OCI-LY3 (cell line): ENCODE results near the gene C10orf53.

Experiments
- H2AFZ ChIP-seq: fragments of 200-600, 300-600 bp; shearing (Covaris generic); 2 replicates; pipeline ENCODE4 v1.6.0; 2014; ENCODE audit warnings: antibody characterized with exemption, low read depth, low read length
- H3K27ac ChIP-seq: fragments of 200-600, 300-600 bp; sonication (generic); 2 replicates; pipeline ENCODE4 v1.5.1; 2014; ENCODE audit warnings: mild to moderate bottlenecking, low read length, moderate library complexity, mixed read lengths
- H3K27me3 ChIP-seq: fragments of 200-600, 300-600 bp; sonication (generic); 2 replicates; pipeline ENCODE4 v1.6.1; 2014; ENCODE audit warnings: low read depth, low read length, mixed read lengths
- H3K36me3 ChIP-seq: fragments of 200-600, 300-600 bp; sonication (generic); replicated peaks from 2 replicates; pipeline ENCODE3; 2014; ENCODE audit warnings: low read depth, low read length, mixed read lengths
- H3K4me1 ChIP-seq: fragments of 300-600, 200-600 bp; sonication (generic); 2 replicates; pipeline ENCODE4 v1.6.1; 2014; ENCODE audit warnings: low read length, mixed read lengths
- H3K4me2 ChIP-seq: fragments of 200-600, 300-600 bp; sonication (generic); 2 replicates; pipeline ENCODE4 v1.6.1; 2014; ENCODE audit warnings: low read length, mixed read lengths
- H3K4me3 ChIP-seq: fragments of 300-600, 200-600 bp; sonication (generic); 2 replicates; pipeline ENCODE4 v1.5.1; 2014; ENCODE audit warnings: antibody characterized with exemption, mild to moderate bottlenecking, low read length, moderate library complexity
- H3K79me2 ChIP-seq: fragments of 300-600, 200-600 bp; shearing (Covaris generic); 2 replicates; pipeline ENCODE4 v1.6.1; 2014; ENCODE audit warnings: mild to moderate bottlenecking, low read length, mixed read lengths
- H3K9ac ChIP-seq: fragments of 300-600, 200-600 bp; shearing (Covaris generic); 2 replicates; pipeline ENCODE4 v1.6.0; 2014; ENCODE audit warnings: mild to moderate bottlenecking, low read length, moderate library complexity
- H3K9me3 ChIP-seq: fragments of 200-600, 300-600 bp; shearing (Covaris generic); 2 replicates; pipeline ENCODE4 v1.6.1; 2014; ENCODE audit warnings: low read length, mixed read lengths; ENCODE audit not compliant: insufficient read depth
- H4K20me1 ChIP-seq: fragments of 200-600, 300-600 bp; sonication (generic); 2 replicates; pipeline ENCODE4 v1.6.1; 2016; ENCODE audit warnings: low read length, mixed read lengths; ENCODE audit not compliant: insufficient read depth
- EZH2phosphoT487 ChIP-seq: fragments of 200-600 bp; shearing (Covaris generic); IDR thresholded peaks from 2 replicates; pipeline ENCODE4 v1.6.1; 2018; ENCODE audit warnings: antibody characterized with exemption, mixed run types, low read depth
- TF ChIP-seq, protein P1 (sequence below): fragments of 200-600, 300-600 bp; sonication (generic); IDR thresholded peaks from 2 replicates; pipeline ENCODE4 v1.5.1; 2014; ENCODE audit warnings: antibody characterized with exemption, low read length, low read depth

C10orf53 gene

DNA sequence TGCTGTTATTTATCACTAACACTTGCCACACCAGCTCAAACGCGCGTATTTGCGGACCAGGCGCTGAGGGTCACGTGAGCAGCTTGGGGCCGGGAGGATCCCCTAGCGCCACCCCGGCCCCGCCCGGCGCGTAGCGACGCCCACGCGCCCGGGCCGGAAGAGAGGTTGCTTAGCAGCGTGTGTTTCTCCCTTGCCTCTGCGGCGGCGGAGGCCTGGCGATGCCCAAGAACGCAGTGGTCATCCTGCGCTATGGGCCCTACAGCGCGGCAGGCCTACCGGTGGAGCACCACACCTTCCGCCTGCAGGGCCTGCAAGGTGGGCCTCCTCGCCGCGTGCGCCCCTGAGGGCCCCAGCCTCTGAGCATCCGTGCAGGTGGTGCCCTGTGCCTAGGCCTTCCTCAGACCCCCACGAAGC is at the start of gene C10orf53:
Gene C10orf53, plus strand, starts transcription at position 172 of the 414 bp plus-strand sequence. Its CDS starts 47 bp downstream, at position 219.
- Histone ChIP-seq H4K20me1 (no peaks in the 10 kb centered on the region), H3K4me3 (no peak within 1 kb of the TSS), H2AFZ (no peak within 1 kb of the TSS), H3K9ac (no peak within 1 kb of the TSS), H3K27ac (no peak within 1 kb of the TSS), H3K4me1 (no peaks in the 10 kb centered on the region), H3K36me3 (no peaks in the 10 kb centered on the region), H3K27me3 (peaks cover 4% of the 10 kb centered on the region; the same call in 1 of the 2 replicates), H3K79me2 (no peaks in the 10 kb centered on the region), H3K9me3 (no peaks in the 10 kb centered on the region), H3K4me2 (no peak within 1 kb of the TSS)
- TF ChIP-seq, protein P1, sequence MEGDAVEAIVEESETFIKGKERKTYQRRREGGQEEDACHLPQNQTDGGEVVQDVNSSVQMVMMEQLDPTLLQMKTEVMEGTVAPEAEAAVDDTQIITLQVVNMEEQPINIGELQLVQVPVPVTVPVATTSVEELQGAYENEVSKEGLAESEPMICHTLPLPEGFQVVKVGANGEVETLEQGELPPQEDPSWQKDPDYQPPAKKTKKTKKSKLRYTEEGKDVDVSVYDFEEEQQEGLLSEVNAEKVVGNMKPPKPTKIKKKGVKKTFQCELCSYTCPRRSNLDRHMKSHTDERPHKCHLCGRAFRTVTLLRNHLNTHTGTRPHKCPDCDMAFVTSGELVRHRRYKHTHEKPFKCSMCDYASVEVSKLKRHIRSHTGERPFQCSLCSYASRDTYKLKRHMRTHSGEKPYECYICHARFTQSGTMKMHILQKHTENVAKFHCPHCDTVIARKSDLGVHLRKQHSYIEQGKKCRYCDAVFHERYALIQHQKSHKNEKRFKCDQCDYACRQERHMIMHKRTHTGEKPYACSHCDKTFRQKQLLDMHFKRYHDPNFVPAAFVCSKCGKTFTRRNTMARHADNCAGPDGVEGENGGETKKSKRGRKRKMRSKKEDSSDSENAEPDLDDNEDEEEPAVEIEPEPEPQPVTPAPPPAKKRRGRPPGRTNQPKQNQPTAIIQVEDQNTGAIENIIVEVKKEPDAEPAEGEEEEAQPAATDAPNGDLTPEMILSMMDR = no peak
- no peak for TF ChIP-seq EZH2phosphoT487

DNA sequence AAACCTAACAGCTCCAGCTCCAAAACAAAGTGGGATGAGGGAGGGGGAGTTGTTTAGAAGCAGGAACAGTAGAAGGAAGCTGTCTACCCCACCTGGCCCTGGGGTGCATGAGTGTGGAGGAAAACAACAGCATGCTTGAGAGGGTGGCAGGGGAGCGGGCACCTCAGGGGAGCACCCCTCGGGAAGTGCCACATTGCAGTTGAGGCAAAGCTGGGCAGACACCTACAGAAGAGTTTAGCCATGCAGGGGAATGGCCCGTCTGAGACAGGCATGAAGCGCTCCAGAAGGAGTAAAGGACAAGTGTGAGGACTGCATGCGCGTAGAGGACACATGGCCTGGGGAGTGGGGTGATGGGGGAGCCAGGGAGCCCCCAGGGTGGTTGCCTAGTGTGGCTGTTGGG is 47.5 kb upstream of the C10orf53 start:
- H3K4me3 ChIP-seq = no peak overlapping the region
- H3K79me2 ChIP-seq = no peaks in the 10 kb centered on the region
- no peaks in the 10 kb centered on the region for H3K9me3 ChIP-seq
- H3K27ac ChIP-seq = no peak overlapping the region
- no peak overlapping the region for H2AFZ ChIP-seq
- peaks cover 6% of the 10 kb centered on the region; the same call in 1 of the 2 replicates for H3K27me3 ChIP-seq
- no peaks in the 10 kb centered on the region for H4K20me1 ChIP-seq
- TF ChIP-seq, protein P1 = no peak
- TF ChIP-seq EZH2phosphoT487 = no peak
- H3K4me2 ChIP-seq = no peak overlapping the region
- no peaks in the 10 kb centered on the region for H3K36me3 ChIP-seq
- no peaks in the 10 kb centered on the region for H3K4me1 ChIP-seq
- H3K9ac ChIP-seq = no peak overlapping the region

DNA sequence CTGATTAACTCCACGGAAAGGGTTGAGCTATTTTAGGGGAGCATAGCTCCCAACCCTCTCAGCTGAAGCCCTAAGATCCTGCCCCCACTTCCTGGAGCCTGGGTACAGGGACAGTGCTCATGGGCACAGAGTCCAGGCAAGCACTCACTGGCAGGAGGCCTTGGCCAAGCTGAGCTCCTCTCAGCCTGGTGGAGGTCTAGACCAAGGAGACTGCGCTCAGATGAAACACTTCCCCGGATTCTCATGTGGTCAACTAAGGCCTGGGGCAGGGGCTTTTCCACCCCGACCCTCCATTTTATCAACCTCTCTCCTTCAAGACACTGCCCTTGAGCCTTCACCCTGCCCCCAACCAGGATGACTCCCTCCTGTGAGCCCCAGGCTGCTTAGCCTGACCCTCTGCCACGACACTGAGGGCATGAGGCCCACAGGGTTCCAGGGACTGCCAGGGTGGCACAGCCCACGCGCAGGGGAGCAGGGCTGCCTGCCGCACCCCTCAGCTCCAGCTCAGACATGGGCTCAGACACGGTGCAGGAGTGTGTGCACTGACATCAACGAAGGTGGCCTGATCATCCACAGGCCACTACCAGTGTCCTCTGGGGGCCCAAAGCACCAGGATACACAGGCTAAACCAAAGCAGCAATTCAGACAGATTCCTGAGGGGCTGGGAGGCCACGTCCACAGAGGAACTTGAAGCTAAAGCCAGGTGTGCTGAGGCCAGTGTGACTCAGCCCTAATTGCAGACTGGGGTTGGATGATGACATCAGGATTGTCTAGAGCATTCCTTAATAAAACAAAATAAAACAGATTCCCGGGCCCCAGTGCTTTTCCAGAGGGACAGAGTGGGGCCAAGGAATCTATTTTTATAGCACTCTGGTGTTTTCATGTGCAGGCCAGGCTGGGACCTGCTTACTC is 46.8 kb upstream of the C10orf53 start:
- Histone ChIP-seq H4K20me1 (no peaks in the 10 kb centered on the region), H3K36me3 (no peaks in the 10 kb centered on the region), H3K4me2 (no peak overlapping the region), H3K79me2 (no peaks in the 10 kb centered on the region), H3K27me3 (peaks cover 12% of the 10 kb centered on the region; the same call in 1 of the 2 replicates), H3K4me3 (no peak overlapping the region), H3K9ac (no peak overlapping the region), H3K9me3 (no peaks in the 10 kb centered on the region), H3K4me1 (no peaks in the 10 kb centered on the region), H3K27ac (no peak overlapping the region), H2AFZ (no peak overlapping the region)
- TF ChIP-seq, protein P1 = no peak
- TF ChIP-seq EZH2phosphoT487 = no peak

GRCh38 chr10:49633327-49634068 is 46.0 kb upstream of the C10orf53 start:
- H3K36me3 ChIP-seq = no peaks in the 10 kb centered on the region
- H3K27ac ChIP-seq = no peak overlapping the region
- no peak overlapping the region for H3K9ac ChIP-seq
- H3K4me1 ChIP-seq = no peaks in the 10 kb centered on the region
- no peak overlapping the region for H3K4me3 ChIP-seq
- no peaks in the 10 kb centered on the region for H3K79me2 ChIP-seq
- peaks cover 17% of the 10 kb centered on the region; the same call in 1 of the 2 replicates for H3K27me3 ChIP-seq
- no peaks in the 10 kb centered on the region for H3K9me3 ChIP-seq
- H3K4me2 ChIP-seq = no peak overlapping the region
- TF ChIP-seq EZH2phosphoT487 = no peak
- TF ChIP-seq, protein P1 = no peak
- no peak overlapping the region for H2AFZ ChIP-seq
- no peaks in the 10 kb centered on the region for H4K20me1 ChIP-seq
